Neural cell (in vitro differentiated cells): Measurements from ENCODE around the gene TADA1.

ENCODE experiments used
- EP300 ChIP-seq: fragments of 450-650 bp; conservative IDR thresholded peaks from 2 replicates; pipeline ENCODE4 v1.6.1; 2014; ENCODE audit warnings: antibody characterized with exemption, mild to moderate bottlenecking, moderate library complexity; ENCODE audit not compliant: poor library complexity, severe bottlenecking
- EZH2 ChIP-seq: fragments of 200-600, 300-800 bp; shearing (Covaris generic), sonication (generic); IDR thresholded peaks from 2 replicates; pipeline ENCODE4 v1.6.1; 2014; ENCODE audit warnings: antibody characterized with exemption, low read length, borderline replicate concordance, mild to moderate bottlenecking; ENCODE audit not compliant: insufficient read depth, poor library complexity, severe bottlenecking
- MXI1 ChIP-seq: fragments of 450-650 bp; conservative IDR thresholded peaks from 2 replicates; pipeline ENCODE4 v1.6.1; 2014; ENCODE audit warnings: antibody characterized with exemption, mild to moderate bottlenecking; ENCODE audit not compliant: poor library complexity, severe bottlenecking
- POLR2AphosphoS5 ChIP-seq: IDR thresholded peaks from 2 replicates; pipeline ENCODE4 v1.6.1; 2012
- RAD21 ChIP-seq: fragments of 450-650 bp; conservative IDR thresholded peaks from 2 replicates; pipeline ENCODE4 v1.6.1; 2014; ENCODE audit warnings: antibody characterized with exemption, mild to moderate bottlenecking, moderate library complexity
- TAF1 ChIP-seq: IDR thresholded peaks from 2 replicates; pipeline ENCODE4 v1.6.1; 2012; ENCODE audit warnings: low read depth
- TF ChIP-seq, protein P1 (sequence below): fragments of 450-650 bp; IDR thresholded peaks from 2 replicates; pipeline ENCODE4 v1.5.1; 2014; ENCODE audit warnings: antibody characterized with exemption, mild to moderate bottlenecking, moderate library complexity; ENCODE audit not compliant: poor library complexity, severe bottlenecking

DNA sequence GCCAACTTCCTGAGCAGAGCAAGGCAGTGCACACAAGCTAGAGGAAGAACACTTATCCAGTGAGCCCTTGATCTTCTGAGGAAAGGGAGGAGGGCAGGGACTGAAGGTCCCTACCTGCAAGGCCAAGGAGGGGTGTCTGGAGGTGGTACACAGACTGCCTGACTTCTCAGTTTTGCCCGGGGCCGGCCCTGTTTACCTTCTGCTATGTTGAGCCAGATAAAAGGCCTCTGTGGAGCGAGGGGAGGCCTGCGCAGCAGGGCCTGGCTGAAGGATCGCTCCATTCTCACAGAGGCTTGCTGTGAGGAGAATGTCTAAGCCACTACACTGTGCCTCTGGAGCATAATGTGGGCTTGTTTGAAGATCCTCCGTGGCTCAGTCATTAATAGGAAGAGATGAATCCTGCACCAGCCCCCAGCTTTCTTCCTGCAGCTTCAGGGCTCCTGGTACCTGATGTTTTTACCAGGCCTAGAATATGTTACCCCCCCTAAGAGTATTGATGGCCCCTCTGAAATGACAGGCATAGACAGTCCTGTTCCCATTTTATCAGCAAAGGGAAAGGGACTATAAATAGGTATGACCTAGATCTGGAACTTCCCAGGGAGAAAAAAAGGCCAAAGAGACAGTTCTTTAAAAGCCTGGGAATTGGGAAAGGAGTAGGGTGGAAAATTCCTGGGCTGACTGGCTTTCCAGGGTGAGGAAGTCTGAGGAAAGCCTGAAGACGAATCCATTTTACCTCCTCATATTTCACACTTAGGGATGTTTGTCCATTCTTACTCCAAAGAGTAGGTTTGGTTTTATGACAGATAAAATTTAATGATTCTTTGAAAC, 32.1 kb downstream of the TADA1 start:
- TF ChIP-seq EZH2 (no peak), MXI1 (no peak), POLR2AphosphoS5 (no peak), TAF1 (no peak), RAD21 (no peak), EP300 (no peak)
- TF ChIP-seq, protein P1, sequence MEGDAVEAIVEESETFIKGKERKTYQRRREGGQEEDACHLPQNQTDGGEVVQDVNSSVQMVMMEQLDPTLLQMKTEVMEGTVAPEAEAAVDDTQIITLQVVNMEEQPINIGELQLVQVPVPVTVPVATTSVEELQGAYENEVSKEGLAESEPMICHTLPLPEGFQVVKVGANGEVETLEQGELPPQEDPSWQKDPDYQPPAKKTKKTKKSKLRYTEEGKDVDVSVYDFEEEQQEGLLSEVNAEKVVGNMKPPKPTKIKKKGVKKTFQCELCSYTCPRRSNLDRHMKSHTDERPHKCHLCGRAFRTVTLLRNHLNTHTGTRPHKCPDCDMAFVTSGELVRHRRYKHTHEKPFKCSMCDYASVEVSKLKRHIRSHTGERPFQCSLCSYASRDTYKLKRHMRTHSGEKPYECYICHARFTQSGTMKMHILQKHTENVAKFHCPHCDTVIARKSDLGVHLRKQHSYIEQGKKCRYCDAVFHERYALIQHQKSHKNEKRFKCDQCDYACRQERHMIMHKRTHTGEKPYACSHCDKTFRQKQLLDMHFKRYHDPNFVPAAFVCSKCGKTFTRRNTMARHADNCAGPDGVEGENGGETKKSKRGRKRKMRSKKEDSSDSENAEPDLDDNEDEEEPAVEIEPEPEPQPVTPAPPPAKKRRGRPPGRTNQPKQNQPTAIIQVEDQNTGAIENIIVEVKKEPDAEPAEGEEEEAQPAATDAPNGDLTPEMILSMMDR: no peak
